Activated CD8-positive, alpha-beta memory T cell treated with anti-CD3 and anti-CD28 coated beads for 1 hour (primary cell): ENCODE data around the gene TRABD.

ENCODE experiments used
- DNase-seq, 2 donors: peaks; one replicate each; pipeline ENCODE4 v3.0.0-alpha.2; 2020; ENCODE audit warnings: low read depth in 1 of 2; ENCODE audit errors: extremely low read depth in 1 of 2

TRABD gene

DNA sequence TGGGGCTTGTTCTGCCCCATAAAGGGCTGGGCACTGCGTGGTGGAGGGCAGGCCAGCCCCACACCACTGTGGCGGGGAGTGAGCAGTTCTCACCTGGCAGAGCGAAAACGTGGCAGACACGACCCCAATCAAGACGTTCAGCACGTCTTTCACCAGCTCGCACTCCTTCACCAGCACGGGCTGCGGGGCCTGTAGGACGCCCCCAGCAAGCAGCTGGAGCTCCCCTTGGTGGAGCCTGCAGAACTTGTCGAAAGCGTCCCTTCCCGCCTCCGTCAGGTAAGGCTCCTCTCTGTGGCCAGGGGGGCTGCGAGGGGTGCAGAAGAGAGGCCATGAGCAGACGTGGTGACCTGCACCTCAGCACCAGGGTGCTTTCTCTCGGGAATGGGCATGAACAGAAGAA, 47.5 kb downstream of the TRABD start:
- no peak for DNase-seq

DNA sequence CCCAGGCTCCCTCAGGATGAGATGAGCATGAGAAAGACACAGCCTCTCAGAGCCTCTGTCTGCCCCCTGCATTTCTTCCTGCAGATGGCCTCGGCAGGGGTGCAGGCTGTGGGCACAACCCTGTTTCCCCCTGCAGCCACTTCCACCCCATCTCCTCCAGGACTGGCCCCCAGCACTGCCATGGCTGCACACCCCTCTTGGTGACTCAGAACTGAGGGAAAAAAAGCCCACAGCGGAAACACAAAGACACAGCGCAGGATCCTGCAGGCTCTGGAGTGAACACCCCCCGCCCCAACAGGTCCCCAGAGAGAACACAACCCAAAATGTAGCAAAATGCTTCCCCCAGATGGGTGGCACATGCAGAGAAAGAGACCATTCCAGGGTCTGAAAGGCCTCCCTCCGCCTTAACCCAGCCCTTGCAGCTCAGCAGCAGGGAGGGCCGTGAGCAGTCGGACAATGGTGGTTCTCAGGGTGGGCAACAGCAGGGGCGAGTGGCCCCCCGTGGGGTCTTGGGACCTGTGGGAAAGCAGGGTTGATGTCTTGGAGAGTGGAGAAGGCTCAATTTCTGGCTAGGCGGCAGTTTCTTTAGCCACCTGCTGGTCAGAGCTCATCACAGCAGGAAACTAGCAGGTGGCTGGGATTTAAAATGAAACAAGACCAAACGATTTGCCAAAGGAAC, 51.2 kb downstream of the TRABD start:
- no peak for DNase-seq

DNA sequence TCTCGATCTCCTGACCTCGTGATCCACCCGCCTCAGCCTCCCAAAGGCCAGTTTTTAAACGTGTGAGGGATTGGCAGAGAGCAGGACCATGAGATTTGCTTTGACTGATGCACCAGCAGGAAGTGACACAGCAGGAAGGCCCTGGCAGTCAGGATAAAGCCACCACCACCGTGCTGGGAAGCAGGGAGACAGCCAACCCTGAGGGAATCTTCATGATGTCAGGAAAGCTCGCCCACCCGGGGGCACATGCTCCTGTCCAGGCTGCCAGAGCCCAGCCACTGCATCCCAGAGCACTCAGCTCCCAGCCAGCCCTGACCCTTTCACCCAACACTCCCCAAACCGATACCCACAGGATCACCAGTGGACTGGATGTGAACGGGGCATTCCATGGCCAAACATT, 53.0 kb downstream of the TRABD start:
- no peak for DNase-seq

DNA sequence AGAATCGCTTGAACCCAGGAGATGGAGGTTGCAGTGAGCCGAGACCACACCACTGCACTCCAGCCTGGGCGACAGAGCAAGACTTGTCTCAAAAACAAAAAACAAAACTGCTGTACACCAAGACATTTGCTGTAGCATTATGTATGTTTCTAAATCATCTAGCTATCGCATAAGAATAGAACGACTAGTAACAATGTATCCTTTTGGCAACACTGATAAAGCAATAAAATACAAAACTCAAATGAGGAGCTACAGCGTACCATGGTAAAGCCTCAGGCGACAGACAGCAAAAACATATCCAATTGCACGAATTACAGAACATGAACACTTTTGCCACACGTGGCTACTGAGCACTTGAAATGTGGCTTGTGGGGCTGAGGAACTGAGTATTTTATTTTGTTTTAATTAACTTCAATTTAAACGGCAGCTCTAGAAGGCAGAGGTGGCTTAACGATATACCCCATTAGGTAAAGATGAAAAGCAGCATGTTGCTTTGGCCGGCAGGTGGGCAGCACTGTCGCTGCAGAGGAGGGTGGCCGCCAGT, 56.8 kb downstream of the TRABD start:
- no peak for DNase-seq

DNA sequence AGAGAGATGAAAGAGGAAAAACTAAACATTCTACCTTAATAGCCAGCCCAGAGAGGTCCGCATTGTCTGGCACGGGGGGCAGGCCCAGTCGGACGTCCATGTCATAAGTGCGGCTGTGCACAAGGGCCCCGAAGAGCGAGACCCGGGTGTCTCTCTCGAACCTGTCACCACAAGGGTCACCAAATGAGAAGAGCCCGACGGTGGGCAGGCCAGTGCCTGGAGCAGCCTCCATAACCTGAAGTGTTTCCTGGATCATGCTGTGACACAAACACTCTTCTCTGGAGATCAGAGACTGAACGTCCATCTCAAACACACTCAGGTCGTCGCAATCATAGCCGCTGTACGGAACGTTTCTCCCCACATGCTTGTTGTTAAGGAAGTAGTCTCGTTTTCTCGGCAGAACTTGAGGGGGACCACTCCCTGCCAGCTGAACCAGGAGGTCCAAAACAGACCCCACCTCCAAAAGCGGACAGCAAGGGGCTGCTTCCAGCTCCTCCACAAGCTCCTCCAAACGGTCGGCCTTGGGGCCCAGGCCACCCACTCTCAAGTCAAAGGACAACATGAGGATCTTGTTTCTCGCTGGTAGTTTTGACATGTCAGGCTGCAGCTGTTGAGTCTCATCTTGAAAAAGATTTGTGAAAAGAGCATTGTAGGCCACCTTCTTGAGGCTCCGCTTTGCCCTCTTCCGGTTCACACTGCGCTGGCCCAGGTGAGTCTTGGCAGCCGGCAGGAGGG, 58.1 kb downstream of the TRABD start:
- DNase-seq = no peak

DNA sequence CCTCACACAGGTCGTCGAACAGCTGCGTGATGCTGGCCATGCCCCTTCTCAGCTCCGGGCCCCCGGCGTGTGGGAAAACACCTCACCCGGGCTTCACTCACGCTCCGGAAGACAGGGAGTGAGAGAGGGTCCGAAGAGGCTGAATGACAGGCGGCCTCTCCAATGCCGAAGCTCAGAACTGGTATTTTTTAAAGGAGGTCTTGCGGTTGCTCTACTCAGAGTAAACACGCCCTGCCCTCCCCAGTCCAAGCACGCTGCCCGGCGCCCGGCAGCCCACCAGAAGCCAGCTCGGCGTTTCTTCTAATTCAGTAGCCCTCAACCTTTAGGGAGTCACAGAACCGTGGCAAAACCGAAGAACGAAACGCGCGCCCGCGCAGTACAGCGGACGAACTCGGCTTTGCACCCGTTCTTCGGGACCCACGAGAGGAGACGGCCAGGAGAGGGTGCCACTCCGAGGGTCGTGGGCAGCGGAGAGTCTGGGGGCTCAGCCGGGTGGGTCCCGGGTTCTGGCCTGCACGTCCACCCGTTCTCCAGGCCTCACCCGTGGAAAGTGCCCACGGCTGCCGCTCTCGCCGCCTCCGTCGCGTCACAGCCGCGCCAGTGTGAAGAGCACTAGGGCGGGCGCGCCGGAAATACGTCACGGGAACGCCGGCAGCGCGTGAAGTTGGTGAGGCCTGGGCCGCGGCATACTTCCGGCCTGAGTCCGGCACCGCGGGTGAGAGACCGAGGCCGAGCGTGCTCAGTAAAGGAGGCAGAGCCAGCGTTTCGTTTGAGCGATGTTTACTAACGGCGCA, 58.9 kb downstream of the TRABD start, which contains the start of gene TUBGCP6:
TUBGCP6 (minus strand) TSS at position 604 of the 794 bp plus-strand sequence; CDS start at position 40, 564 bp downstream.
- peak; percentile 72 to 92 for DNase-seq

DNA sequence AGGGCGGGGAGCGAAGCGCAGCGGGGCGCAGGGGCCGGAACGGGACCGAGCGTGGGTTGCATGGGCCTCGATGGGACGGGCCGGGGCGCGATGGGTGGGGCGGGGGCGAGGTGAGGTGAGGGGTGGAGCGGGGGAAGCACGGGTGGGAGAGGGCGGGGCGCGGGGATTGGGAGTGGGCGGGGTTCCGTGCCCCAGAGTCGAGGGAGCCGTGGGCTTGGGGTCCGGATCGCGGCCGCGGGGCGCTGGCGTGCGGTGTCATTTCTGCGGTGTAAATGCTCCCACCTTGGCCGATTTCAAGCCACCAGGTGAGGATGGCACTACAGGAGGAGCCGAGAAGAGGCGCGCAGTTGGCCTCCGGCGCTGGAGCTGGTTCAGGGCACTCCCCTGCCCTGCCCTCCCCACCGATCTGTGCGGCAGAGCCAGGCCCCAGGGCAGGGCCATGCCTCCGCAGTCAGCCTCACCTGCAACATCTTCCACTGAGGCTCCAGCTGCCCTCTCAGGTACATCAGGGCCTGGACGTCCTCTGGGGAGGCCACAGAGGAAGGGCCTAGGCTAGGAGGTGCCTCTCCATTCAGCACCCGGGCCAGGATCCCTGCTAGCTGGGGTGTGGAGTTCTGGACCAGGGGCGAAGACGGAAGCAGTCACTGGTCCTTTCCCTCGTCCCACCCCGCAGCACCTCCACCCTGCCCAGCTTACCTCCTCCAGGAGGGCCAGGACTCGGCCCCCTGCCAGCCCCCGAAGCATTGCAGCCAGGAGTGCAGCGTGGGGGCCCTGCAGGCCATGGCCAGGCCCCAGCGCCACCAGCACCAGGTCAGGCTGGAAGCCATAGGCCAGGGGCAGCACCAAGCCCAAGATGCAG, 59.7 kb downstream of the TRABD start:
- no peak for DNase-seq

DNA sequence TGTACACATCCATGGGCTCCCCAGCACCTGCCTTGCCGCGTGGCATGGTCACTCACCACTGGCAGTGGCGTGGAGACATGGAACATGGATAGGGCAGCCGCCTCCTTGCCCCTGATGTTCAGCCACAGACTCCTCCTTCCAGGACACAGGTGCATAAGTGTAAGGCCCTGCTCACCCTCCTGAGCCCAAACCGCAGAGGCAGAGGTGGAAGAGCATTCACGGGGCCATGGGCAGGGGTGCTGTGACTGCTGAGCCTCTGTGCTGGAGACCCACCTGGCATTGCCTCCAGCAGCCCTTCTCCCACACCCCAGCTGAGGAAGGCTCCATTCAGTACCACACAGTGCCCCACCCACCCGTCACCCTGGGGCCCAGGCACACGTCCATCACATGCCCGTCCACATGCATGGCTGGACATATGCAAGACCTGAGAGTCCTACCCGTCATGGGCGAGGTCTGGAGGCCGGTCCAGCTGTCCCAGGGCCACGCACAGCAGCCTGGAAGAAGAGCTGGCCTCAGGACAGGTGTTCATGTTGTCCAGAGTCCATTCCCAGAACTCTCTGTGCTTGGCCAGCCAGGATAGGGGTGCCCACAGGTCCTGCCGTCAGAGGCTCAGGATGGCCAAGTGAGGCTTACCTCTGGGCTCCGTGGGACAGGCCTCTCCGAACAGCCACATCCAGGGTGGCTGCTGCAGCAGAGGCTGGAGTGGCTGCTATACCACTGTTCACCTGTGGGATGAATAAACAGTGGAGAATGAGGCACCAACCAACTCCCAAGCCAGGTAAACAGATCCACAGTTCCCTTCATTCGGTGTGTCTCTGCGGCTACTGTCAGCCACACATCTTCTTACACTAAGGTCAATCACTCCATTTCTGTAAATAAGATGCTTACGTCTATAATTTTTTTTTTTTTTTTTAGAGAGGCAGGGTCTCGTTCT, 60.8 kb downstream of the TRABD start:
- DNase-seq = no peak

DNA sequence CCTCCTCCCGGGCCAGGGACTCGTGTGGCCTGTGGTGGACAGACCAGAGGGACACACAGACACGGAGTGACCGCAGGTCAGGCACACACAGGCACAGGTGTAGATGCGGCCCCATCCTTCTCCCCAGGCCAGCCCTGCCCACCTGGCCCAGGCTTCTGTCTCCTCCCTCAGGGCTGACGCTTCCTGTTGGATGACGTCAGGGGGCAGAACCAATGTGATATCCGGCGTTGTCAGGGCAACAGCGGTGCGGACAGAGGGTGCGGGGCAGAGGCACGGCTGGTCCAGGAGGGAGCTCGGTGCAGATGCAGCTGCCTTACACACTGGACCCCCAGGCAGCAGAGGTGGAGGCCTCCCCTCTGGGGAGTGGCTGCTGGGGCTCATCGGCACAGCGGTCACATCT, 62.0 kb downstream of the TRABD start:
- no peak for DNase-seq

DNA sequence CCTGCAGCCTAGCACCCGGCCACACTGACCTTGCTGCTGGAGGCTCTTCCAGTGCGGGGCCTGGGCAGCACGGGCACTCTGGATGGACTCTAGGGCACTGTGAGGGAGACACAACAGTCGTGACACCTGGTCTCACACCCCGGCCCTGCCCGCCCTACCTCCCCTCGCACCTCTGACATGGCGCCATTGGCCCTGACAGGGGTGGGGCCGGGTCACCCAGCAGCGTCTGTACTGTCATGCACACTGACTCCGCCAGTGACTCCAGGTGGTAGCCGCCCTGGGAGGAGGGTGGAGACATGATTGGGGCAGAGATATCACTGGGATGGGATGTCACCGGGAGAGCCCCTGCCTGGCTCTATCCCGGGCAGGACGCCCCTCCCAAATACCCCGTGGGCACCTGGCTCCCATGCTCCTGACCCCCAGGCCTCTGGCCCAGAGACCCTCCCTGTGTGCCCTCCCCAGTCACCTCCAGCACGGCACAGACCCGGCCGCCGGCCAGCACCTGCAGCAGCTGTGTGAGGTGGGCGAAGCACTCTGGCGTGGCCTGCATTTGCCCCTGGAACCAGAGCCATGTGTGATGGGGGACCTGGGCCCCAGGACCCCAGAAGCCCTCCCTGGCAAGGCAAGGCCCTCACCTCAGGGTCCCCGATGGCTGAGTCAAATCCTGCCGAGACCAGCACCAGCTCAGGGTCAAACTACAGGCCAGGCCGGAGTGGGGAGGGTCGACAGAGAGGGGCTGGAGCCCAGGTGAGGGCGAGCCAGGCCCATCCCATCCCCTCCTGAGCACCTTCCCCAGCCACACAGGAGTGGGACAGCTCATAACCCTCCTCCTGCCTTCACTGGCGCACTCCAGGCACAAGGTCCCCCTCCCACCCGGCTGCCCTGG, 62.7 kb downstream of the TRABD start:
- no peak for DNase-seq
